Prostate gland (tissue), 2 donors: ENCODE results near the gene LIPT1. TPM values are rescaled to one million over a fixed set of nuclear protein-coding genes. Genes with fewer than 3 reads are reported as not detected.

ENCODE experiments used
- DNase-seq: peaks from one replicate; pipeline ENCODE4 v3.0.0-alpha.2; 2019; ENCODE audit warnings: low spot score
- H3K27ac ChIP-seq, 2 donors: fragments of 200-600 bp; sonication (generic); 2 replicates each; pipeline ENCODE4 v1.5.1; 2017 to 2019
- H3K27me3 ChIP-seq: fragments of 200-600 bp; sonication (generic); replicated peaks from 2 replicates; pipeline ENCODE4 v1.5.1; 2019; ENCODE audit not compliant: insufficient read depth
- H3K36me3 ChIP-seq, 2 donors: fragments of 200-600 bp; sonication (generic); 1 replicate in 1 of 2; 2 replicates in 1 of 2; pipeline versions ENCODE4 v1.5.1 to v1.8.1; 2017 to 2019
- H3K4me1 ChIP-seq: fragments of 200-600 bp; sonication (generic); replicated peaks from 2 replicates; pipeline ENCODE4 v1.5.1; 2019
- H3K4me3 ChIP-seq, 2 donors: fragments of 200-600 bp; sonication (generic); 2 replicates each; pipeline ENCODE4 v1.5.1; 2017 to 2019
- H3K9me3 ChIP-seq: fragments of 200-600 bp; sonication (generic); 2 replicates; pipeline ENCODE4 v1.5.1; 2017
- POLR2A ChIP-seq: fragments of 450-650 bp; IDR thresholded peaks from one replicate; pipeline ENCODE4 v1.6.1; 2016; ENCODE audit warnings: antibody characterized with exemption, mild to moderate bottlenecking
- POLR2AphosphoS5 ChIP-seq: sonication (generic); formaldehyde crosslinking; IDR thresholded peaks from one replicate; pipeline ENCODE4 v1.6.1; 2017; ENCODE audit warnings: antibody characterized with exemption
- WGBS: methylation state at CpG from one replicate; pipeline ENCODE4 v1.1.5; 2018; 5-methylcytosine and 5-hydroxymethylcytosine counted together
- intact Hi-C: fragments of 100-400 bp; cut with DNase I; formaldehyde crosslinking; loops from one replicate; pipeline ENCODE4 v1.14.2; 2022
- total RNA-seq, 2 donors: library from RNA; depleted of rRNA; stranded (reverse); fragments of >200 nt; gene quantifications; one replicate each; pipeline ENCODE4 v1.1.0, GENCODE V29; 2016
- TF ChIP-seq, protein P1 (sequence below), 4 experiments: fragments of 200-600 bp in 2 of 4; fragments of 450-650 bp in 2 of 4; sonication (generic) in 2 of 4; IDR thresholded peaks; 1 replicate in 3 of 4; 2 replicates in 1 of 4; pipeline ENCODE4 v1.5.1; 2016 to 2019; ENCODE audit warnings: antibody characterized with exemption in 4 of 4, mild to moderate bottlenecking in 2 of 4, moderate library complexity in 2 of 4

LIPT1 gene
- total RNA-seq, 2 donors from 2014 or later, result 7.3 to 13.1 TPM

DNA sequence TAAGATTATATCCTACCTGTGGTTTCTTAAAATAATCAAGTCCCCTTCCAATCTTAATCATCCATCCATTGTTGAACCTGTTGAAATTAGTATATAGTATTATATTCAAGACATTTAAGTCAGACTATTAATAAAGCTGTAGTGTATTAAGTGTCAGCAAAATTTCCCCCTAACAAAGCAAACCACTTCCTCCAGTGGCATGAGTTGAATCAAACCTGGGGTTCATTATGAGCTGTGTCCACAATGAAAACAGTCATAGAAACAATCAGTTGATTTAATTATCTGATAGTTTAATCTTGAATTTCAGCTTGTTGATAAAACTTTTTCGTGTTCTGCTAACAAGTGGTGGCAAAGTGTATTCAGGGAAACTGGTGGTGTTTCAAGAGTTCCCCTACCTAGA lies 14.8 kb downstream of the LIPT1 start:
- TF ChIP-seq POLR2A, result no peak
- TF ChIP-seq POLR2AphosphoS5, result no peak
- TF ChIP-seq, protein P1, sequence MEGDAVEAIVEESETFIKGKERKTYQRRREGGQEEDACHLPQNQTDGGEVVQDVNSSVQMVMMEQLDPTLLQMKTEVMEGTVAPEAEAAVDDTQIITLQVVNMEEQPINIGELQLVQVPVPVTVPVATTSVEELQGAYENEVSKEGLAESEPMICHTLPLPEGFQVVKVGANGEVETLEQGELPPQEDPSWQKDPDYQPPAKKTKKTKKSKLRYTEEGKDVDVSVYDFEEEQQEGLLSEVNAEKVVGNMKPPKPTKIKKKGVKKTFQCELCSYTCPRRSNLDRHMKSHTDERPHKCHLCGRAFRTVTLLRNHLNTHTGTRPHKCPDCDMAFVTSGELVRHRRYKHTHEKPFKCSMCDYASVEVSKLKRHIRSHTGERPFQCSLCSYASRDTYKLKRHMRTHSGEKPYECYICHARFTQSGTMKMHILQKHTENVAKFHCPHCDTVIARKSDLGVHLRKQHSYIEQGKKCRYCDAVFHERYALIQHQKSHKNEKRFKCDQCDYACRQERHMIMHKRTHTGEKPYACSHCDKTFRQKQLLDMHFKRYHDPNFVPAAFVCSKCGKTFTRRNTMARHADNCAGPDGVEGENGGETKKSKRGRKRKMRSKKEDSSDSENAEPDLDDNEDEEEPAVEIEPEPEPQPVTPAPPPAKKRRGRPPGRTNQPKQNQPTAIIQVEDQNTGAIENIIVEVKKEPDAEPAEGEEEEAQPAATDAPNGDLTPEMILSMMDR (IDR thresholded peaks at IDR 0.05), result no peak
- no peak overlapping the region for H3K4me3 ChIP-seq
- H3K27ac ChIP-seq, result no peak overlapping the region
- peaks cover 0 to 4% of the 10 kb centered on the region in 2 donors for H3K36me3 ChIP-seq
- no peaks in the 10 kb centered on the region for H3K4me1 ChIP-seq
- no peaks in the 10 kb centered on the region for H3K27me3 ChIP-seq
- no peaks in the 10 kb centered on the region for H3K9me3 ChIP-seq
- intact Hi-C loops, result no loop called here
- DNase-seq, result no peak
- 55% methylated on average over 1 of the region's 1 CpG for WGBS

DNA sequence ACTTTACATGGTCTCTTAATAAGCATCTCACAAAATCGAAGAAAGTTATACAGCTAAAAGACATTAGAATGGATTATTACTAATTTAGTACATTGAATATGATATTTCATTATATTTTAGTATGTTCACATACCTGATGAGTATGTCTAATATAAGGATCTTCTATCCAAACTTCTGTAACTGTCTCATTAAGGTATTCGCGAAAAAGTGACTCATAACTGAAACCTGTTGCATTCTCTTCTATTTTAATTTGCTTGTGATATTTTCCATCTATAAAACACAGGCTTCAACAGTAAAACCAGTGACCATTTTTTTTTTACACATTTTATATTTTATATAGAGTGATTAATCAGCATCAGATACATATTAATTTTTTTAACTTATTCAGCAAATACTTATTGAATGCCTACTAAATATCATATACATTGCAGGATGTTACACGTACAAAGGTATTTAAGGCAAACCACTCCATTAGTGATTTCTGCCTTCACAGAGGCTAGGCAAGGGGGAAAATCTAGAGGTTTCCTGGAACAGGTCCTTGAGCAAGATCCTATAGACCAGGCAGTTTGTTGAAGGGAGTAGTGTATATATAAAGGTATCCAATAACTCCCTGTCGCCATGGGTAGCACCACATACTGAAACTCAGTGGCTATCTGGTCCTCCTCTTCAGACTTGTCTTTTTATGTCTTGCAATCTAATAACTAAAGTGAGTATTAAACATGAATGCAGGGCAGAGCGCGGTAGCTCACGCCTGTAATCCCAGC lies 16.8 kb downstream of the LIPT1 start:
- WGBS, result 96% methylated on average over 8 of the region's 8 CpGs

DNA sequence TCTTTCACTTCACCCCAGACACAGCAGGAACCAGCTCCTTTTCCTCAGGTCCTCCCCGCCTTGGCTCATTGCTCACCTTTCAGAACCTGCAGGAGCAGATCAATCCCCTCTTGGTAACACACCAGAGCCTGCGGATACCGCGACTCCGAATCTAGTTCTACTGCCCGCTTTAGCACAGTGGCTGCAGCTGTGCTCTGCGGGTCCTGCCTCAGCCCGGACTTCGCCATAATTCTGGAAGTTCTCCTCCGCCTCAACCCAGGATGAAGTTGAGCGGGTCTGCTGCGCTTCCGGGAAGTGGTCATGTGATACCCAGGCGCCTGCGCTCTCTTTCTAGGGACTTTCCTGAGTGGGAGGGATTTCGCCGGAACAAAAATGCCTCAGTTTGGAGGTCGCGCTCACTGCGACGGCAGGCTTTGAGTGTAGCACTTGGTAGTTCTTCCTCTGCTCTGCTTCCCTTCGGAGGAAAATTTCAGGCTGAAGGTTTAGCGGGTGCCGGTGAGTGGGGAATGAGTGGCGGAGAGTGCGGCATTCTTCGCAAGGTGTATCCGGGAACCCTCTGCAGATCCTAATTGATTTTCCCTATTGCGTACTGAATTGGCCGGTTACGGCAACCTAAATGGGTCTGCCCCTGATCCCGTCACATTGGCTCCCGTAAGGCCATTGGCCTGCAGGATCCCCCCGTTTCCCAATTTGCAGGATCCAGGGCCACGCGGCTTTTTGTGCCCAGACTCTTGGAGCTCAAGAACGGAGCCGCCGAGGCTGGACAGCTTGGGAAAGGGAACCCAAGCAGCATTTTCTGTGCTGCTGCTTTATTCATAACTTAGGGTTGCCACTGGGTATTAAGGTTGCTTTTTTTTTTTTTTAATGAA lies 26.2 kb downstream of the LIPT1 start, which contains the start of the genes MITD1 and MRPL30:
Gene MITD1 (minus strand): TSS at position 304 of the 869 bp plus-strand sequence. CDS start 77 bp downstream, at position 227.
Gene MRPL30 (plus strand): TSS at position 430 of the 869 bp plus-strand sequence. CDS start 5,020 bp downstream, outside the sequence.
- peak within 1 kb of the TSS; percentile 52 to 66 for H3K27ac ChIP-seq
- peaks cover 6% of the 10 kb centered on the region for H3K4me1 ChIP-seq
- no peaks in the 10 kb centered on the region for H3K36me3 ChIP-seq
- H3K27me3 ChIP-seq, result no peaks in the 10 kb centered on the region
- TF ChIP-seq POLR2AphosphoS5 (peak; percentile 99), POLR2A (peak; percentile 59)
- TF ChIP-seq, protein P1 (IDR thresholded peaks at IDR 0.05), result peak in 3 of 4 experiments; percentile 1 to 28 (median 25)
- peak; percentile 93 for DNase-seq
- 1% methylated on average over 39 of the region's 39 CpGs for WGBS
- H3K9me3 ChIP-seq, result no peaks in the 10 kb centered on the region
- intact Hi-C loops, result loop anchor here (2.0 to 10.0 kb wide), 2 partner anchors 156 to 314 kb away; partner anchors contain the start of genes EIF5B, REV1 and TXNDC9
- peak within 1 kb of the TSS; percentile 65 to 78 for H3K4me3 ChIP-seq

More for the DNA sequence above, 16.8 kb downstream of the LIPT1 start:
- TF ChIP-seq, protein P1 (IDR thresholded peaks at IDR 0.05), result no peak
- TF ChIP-seq POLR2AphosphoS5, result no peak
- TF ChIP-seq POLR2A, result no peak
- Histone ChIP-seq H3K9me3 (no peaks in the 10 kb centered on the region), H3K4me3 (no peak overlapping the region), H3K36me3 (peaks cover 0 to 4% of the 10 kb centered on the region in 2 donors), H3K4me1 (no peaks in the 10 kb centered on the region), H3K27me3 (no peaks in the 10 kb centered on the region), H3K27ac (no peak overlapping the region)
- intact Hi-C loops, result no loop called here
- no peak for DNase-seq

DNA sequence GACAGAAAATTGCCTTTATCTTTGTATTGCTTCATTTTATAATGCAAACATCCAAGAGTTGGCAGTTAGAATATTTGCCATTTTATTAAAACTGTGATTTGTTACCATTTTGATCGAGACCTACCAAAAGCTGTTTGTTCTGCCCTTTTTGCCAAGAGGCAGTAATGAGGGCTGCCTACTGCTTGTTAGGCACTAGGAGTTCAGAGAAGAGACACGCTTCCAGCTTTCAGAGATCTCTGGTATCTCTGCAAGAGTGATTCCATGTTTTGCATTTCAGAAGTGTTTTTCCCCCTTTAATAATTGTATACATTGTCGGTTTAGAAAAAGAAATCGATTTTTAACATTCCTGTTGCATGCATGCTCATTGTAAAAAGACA lies 26.8 kb downstream of the LIPT1 start:
- peak overlapping the region; percentile 65 to 78 for H3K4me3 ChIP-seq
- intact Hi-C loops, result loop anchor here (2.0 to 10.0 kb wide), 2 partner anchors 155 to 313 kb away; partner anchors contain the start of genes EIF5B, REV1 and TXNDC9
- no peak for DNase-seq
- H3K4me1 ChIP-seq, result peaks cover 6% of the 10 kb centered on the region
- 2% methylated on average over 4 of the region's 4 CpGs for WGBS
- no peaks in the 10 kb centered on the region for H3K36me3 ChIP-seq
- no peaks in the 10 kb centered on the region for H3K9me3 ChIP-seq
- no peaks in the 10 kb centered on the region for H3K27me3 ChIP-seq
- peak overlapping the region; percentile 52 to 66 for H3K27ac ChIP-seq
- TF ChIP-seq POLR2AphosphoS5, result no peak
- no peak for TF ChIP-seq POLR2A
- TF ChIP-seq, protein P1 (IDR thresholded peaks at IDR 0.05), result no peak
